H1 (cell line): Measurements from ENCODE around the gene RNF43. TPM values are rescaled to one million over a fixed set of nuclear protein-coding genes. Genes with fewer than 3 reads are reported as not detected.

ENCODE experiments used
- EP300 ChIP-seq, 2 experiments: IDR thresholded peaks; 1 replicate in 1 of 2; 2 replicates in 1 of 2; pipeline ENCODE4 v1.6.1; 2011 to 2012; ENCODE audit warnings: low read depth in 2 of 2, low read length in 2 of 2, mild to moderate bottlenecking in 2 of 2, borderline replicate concordance in 1 of 2, inconsistent platforms in 1 of 2, moderate library complexity in 1 of 2
- GTF2F1 ChIP-seq: IDR thresholded peaks from 2 replicates; pipeline ENCODE4 v1.6.1; 2012; ENCODE audit warnings: low read depth, low read length, improper control_type of control experiment, borderline replicate concordance
- HDAC2 ChIP-seq, 2 experiments: fragments of 300-600 bp in 1 of 2; sonication (generic) in 1 of 2; IDR thresholded peaks; 2 replicates each; pipeline ENCODE4 v1.6.1; 2011 to 2012; ENCODE audit warnings: low read depth in 2 of 2, low read length in 2 of 2, mild to moderate bottlenecking in 2 of 2, moderate library complexity in 2 of 2, borderline replicate concordance in 1 of 2, inconsistent platforms in 1 of 2
- JUND ChIP-seq: IDR thresholded peaks from 2 replicates; pipeline ENCODE4 v1.6.1; 2011; ENCODE audit warnings: mild to moderate bottlenecking, improper control_type of control experiment, low read length
- MAFK ChIP-seq: IDR thresholded peaks from 2 replicates; pipeline ENCODE4 v1.6.1; 2012; ENCODE audit warnings: low read depth, mild to moderate bottlenecking, improper control_type of control experiment, low read length
- RBBP5 ChIP-seq: IDR thresholded peaks from 2 replicates; pipeline ENCODE4 v1.7.1; 2012; ENCODE audit warnings: low read depth, mild to moderate bottlenecking, inconsistent platforms, low read length, moderate library complexity, borderline replicate concordance
- RXRA ChIP-seq: IDR thresholded peaks from 2 replicates; pipeline ENCODE4 v1.6.1; 2011; ENCODE audit warnings: low read depth, mild to moderate bottlenecking, low read length, moderate library complexity; ENCODE audit not compliant: insufficient read depth
- SP2 ChIP-seq: IDR thresholded peaks from 2 replicates; pipeline ENCODE4 v1.6.1; 2012; ENCODE audit warnings: mild to moderate bottlenecking, low read length, inconsistent platforms
- SP4 ChIP-seq: IDR thresholded peaks from 2 replicates; pipeline ENCODE4 v1.6.1; 2012; ENCODE audit warnings: low read length, inconsistent platforms
- polyA plus RNA-seq, 7 experiments: library from polyadenylated mRNA; depleted of rRNA in 3 of 7; stranded (reverse) in 5 of 7; unstranded in 2 of 7; fragments of >200 nt in 5 of 7; fragments of 200-250 nt in 2 of 7; gene quantifications; 1 replicate in 5 of 7; 2 replicates in 1 of 7; 4 replicates in 1 of 7; pipeline versions ENCODE4 v1.2.1 to v1.2.3, GENCODE V29; 2011 to 2013; ENCODE audit warnings: missing spikeins in 2 of 7, mixed read lengths in 2 of 7
- total RNA-seq: library from RNA; stranded (reverse); fragmentation: NEBNext Ultra II Directional; extraction: Animal tissue kit (Norgen Biotek cat#: 25700); gene quantifications from 2 replicates; pipeline ENCODE4 v1.2.1, GENCODE V29; 2021

The RNF43 gene
- total and polyA plus RNA-seq, 2 of the 8 experiments (the other 6 are each of a cell fraction or from before 2014, with no cell fraction given): 0.89 to 1.5 TPM

- TF ChIP-seq HDAC2 (IDR thresholded peaks at IDR 0.05; ENCODE audit: borderline replicate concordance in 1 of 2, low read depth in 2 of 2, low read length in 2 of 2) (no peak), RXRA (no peak), SP2 (no peak), RBBP5 (no peak), EP300 (IDR thresholded peaks at IDR 0.05; ENCODE audit: borderline replicate concordance in 1 of 2, low read depth in 2 of 2, low read length in 2 of 2) (no peak), JUND (no peak), SP4 (no peak), MAFK (no peak), GTF2F1 (no peak)
Observed at GRCh38 chr17:58382872-58383242, 34.5 kb downstream of the RNF43 start (continued).
